ENCODE results near the gene EVI5. TPM values are rescaled to one million over a fixed set of nuclear protein-coding genes. Genes with fewer than 3 reads are reported as not detected.

The EVI5 gene
- polyA plus RNA-seq, 1 donor from 2014 or later, result 8.5 TPM

DNA sequence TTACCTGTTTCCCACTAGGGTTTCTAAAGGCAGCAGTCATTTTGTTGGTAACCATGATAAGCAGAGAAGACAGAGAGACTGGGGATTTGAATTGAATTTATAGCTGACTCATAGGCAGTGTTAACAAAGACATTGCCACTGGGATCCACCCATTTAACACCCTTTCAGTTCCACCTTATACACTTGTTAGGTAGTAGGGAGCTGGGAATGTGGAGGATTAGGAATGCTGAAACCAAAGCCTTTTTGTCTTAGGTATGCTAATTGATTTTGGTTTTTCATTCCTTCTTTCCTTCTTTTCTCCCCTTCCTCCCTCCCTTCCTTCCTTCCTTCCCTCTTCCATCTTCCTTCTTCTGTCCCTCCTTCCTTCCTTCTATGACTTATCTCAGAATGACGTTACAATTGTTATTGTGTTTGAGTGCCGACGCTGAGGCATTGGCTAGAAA, 7.5 kb upstream of the EVI5 start:
- no peaks in the 10 kb centered on the region for H3K27me3 ChIP-seq (ENCODE audit: insufficient read depth, low read depth, low read length)
- no peak overlapping the region for H3K9ac ChIP-seq (ENCODE audit: low read length)
- no peak overlapping the region for H3K27ac ChIP-seq (ENCODE audit: low read length)
- peak overlapping the region; percentile 16 for H3K4me3 ChIP-seq (ENCODE audit: low read length)
- H2AFZ ChIP-seq (ENCODE audit: low read depth, low read length), result peak overlapping the region; percentile 34
- H3K4me2 ChIP-seq (ENCODE audit: low read length), result no peak overlapping the region
- no peaks in the 10 kb centered on the region for H3K9me3 ChIP-seq (ENCODE audit: low read length)
- no peaks in the 10 kb centered on the region for H3K9me2 ChIP-seq (ENCODE audit: insufficient read depth, low read length)
- no peaks in the 10 kb centered on the region for H3K36me3 ChIP-seq (ENCODE audit: insufficient read depth, low read length)
- TF ChIP-seq, protein P1, sequence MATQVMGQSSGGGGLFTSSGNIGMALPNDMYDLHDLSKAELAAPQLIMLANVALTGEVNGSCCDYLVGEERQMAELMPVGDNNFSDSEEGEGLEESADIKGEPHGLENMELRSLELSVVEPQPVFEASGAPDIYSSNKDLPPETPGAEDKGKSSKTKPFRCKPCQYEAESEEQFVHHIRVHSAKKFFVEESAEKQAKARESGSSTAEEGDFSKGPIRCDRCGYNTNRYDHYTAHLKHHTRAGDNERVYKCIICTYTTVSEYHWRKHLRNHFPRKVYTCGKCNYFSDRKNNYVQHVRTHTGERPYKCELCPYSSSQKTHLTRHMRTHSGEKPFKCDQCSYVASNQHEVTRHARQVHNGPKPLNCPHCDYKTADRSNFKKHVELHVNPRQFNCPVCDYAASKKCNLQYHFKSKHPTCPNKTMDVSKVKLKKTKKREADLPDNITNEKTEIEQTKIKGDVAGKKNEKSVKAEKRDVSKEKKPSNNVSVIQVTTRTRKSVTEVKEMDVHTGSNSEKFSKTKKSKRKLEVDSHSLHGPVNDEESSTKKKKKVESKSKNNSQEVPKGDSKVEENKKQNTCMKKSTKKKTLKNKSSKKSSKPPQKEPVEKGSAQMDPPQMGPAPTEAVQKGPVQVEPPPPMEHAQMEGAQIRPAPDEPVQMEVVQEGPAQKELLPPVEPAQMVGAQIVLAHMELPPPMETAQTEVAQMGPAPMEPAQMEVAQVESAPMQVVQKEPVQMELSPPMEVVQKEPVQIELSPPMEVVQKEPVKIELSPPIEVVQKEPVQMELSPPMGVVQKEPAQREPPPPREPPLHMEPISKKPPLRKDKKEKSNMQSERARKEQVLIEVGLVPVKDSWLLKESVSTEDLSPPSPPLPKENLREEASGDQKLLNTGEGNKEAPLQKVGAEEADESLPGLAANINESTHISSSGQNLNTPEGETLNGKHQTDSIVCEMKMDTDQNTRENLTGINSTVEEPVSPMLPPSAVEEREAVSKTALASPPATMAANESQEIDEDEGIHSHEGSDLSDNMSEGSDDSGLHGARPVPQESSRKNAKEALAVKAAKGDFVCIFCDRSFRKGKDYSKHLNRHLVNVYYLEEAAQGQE (IDR thresholded peaks at IDR 0.05; ENCODE audit: borderline replicate concordance), result no peak
- no peak for TF ChIP-seq MXI1 (conservative IDR thresholded peaks at IDR 0.05; ENCODE audit: poor library complexity, severe bottlenecking)
- TF ChIP-seq EZH2 (IDR thresholded peaks at IDR 0.05; ENCODE audit: borderline replicate concordance, insufficient read depth, low read length, poor library complexity, severe bottlenecking), result no peak
- TF ChIP-seq EP300 (conservative IDR thresholded peaks at IDR 0.05; ENCODE audit: poor library complexity, severe bottlenecking), result no peak
- TF ChIP-seq POLR2AphosphoS5 (IDR thresholded peaks at IDR 0.05), result no peak
- TF ChIP-seq TAF1 (IDR thresholded peaks at IDR 0.05; ENCODE audit: low read depth), result no peak
- TF ChIP-seq, protein P2, sequence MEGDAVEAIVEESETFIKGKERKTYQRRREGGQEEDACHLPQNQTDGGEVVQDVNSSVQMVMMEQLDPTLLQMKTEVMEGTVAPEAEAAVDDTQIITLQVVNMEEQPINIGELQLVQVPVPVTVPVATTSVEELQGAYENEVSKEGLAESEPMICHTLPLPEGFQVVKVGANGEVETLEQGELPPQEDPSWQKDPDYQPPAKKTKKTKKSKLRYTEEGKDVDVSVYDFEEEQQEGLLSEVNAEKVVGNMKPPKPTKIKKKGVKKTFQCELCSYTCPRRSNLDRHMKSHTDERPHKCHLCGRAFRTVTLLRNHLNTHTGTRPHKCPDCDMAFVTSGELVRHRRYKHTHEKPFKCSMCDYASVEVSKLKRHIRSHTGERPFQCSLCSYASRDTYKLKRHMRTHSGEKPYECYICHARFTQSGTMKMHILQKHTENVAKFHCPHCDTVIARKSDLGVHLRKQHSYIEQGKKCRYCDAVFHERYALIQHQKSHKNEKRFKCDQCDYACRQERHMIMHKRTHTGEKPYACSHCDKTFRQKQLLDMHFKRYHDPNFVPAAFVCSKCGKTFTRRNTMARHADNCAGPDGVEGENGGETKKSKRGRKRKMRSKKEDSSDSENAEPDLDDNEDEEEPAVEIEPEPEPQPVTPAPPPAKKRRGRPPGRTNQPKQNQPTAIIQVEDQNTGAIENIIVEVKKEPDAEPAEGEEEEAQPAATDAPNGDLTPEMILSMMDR (IDR thresholded peaks at IDR 0.05; ENCODE audit: poor library complexity, severe bottlenecking), result no peak
- no peak for TF ChIP-seq SMC3 (conservative IDR thresholded peaks at IDR 0.05; ENCODE audit: poor library complexity)
- TF ChIP-seq RAD21 (conservative IDR thresholded peaks at IDR 0.05), result no peak
- H3K79me2 ChIP-seq (replicated peaks; ENCODE audit: insufficient read depth, low read length), result no peaks in the 10 kb centered on the region
- H4K20me1 ChIP-seq (ENCODE audit: insufficient read depth), result no peaks in the 10 kb centered on the region
- no peaks in the 10 kb centered on the region for H3F3A ChIP-seq (ENCODE audit: insufficient read depth, low read length, poor library complexity, severe bottlenecking)

GRCh38 chr1:92791487-92792066, 6.7 kb upstream of the EVI5 start:
- Histone ChIP-seq H3K4me3 (ENCODE audit: low read length) (peak overlapping the region; percentile 16), H3K9ac (ENCODE audit: low read length) (no peak overlapping the region), H3K9me3 (ENCODE audit: low read length) (no peaks in the 10 kb centered on the region)

More at GRCh38 chr1:92791487-92792066, 6.7 kb upstream of the EVI5 start:
- H3K27me3 ChIP-seq (ENCODE audit: insufficient read depth, low read depth, low read length), result no peaks in the 10 kb centered on the region
- no peaks in the 10 kb centered on the region for H3K79me2 ChIP-seq (replicated peaks; ENCODE audit: insufficient read depth, low read length)
- no peaks in the 10 kb centered on the region for H4K20me1 ChIP-seq (ENCODE audit: insufficient read depth)
- TF ChIP-seq RAD21 (conservative IDR thresholded peaks at IDR 0.05), result no peak
- TF ChIP-seq TAF1 (IDR thresholded peaks at IDR 0.05; ENCODE audit: low read depth), result no peak
- TF ChIP-seq, protein P1 (IDR thresholded peaks at IDR 0.05; ENCODE audit: borderline replicate concordance), result no peak
- TF ChIP-seq EZH2 (IDR thresholded peaks at IDR 0.05; ENCODE audit: borderline replicate concordance, insufficient read depth, low read length, poor library complexity, severe bottlenecking), result no peak
- no peak for TF ChIP-seq SMC3 (conservative IDR thresholded peaks at IDR 0.05; ENCODE audit: poor library complexity)
- no peak for TF ChIP-seq POLR2AphosphoS5 (IDR thresholded peaks at IDR 0.05)
- TF ChIP-seq, protein P2 (IDR thresholded peaks at IDR 0.05; ENCODE audit: poor library complexity, severe bottlenecking), result no peak
- TF ChIP-seq MXI1 (conservative IDR thresholded peaks at IDR 0.05; ENCODE audit: poor library complexity, severe bottlenecking), result no peak
- TF ChIP-seq EP300 (conservative IDR thresholded peaks at IDR 0.05; ENCODE audit: poor library complexity, severe bottlenecking), result no peak
- H3K9me2 ChIP-seq (ENCODE audit: insufficient read depth, low read length), result no peaks in the 10 kb centered on the region
- H3K36me3 ChIP-seq (ENCODE audit: insufficient read depth, low read length), result no peaks in the 10 kb centered on the region
- no peak overlapping the region for H3K27ac ChIP-seq (ENCODE audit: low read length)
- H2AFZ ChIP-seq (ENCODE audit: low read depth, low read length), result no peak overlapping the region
- no peaks in the 10 kb centered on the region for H3F3A ChIP-seq (ENCODE audit: insufficient read depth, low read length, poor library complexity, severe bottlenecking)
- no peak overlapping the region for H3K4me2 ChIP-seq (ENCODE audit: low read length)
